HEK293 (cell line): ENCODE data around the gene PLD6.
A peak's percentile ranks its signal among the peaks of the same experiment; 100 is the strongest.

ENCODE experiments used
- CTCF ChIA-PET: fragments of 350-600 bp; formaldehyde crosslinking; extraction: SDS; loops from one replicate; lab custom pipeline; 2021; ENCODE audit warnings: antibody characterized with exemption; lab: Yijun Ruan, JAX
- POLR2A ChIA-PET: fragments of 300-600 bp; formaldehyde crosslinking; extraction: SDS; loops from one replicate; lab custom pipeline; 2020; ENCODE audit warnings: antibody characterized with exemption, inconsistent platforms; lab: Yijun Ruan, JAX
- H3K27ac ChIP-seq: fragments of 200-500 bp; sonication (Bioruptor generic); 2 replicates; pipeline ENCODE4 v1.5.1; 2014; ENCODE audit warnings: low read depth, low read length, control low read depth, inconsistent platforms; ENCODE audit errors: extremely low read depth
- H3K36me3 ChIP-seq, 2 experiments: fragments of 200-500 bp in 1 of 2; sonication (Bioruptor generic) in 1 of 2; 1 replicate in 1 of 2; 2 replicates in 1 of 2; pipeline ENCODE4 v1.5.1; 2014 to 2017; ENCODE audit warnings: inconsistent platforms in 2 of 2, low read length in 2 of 2; ENCODE audit not compliant: control insufficient read depth in 2 of 2, insufficient read depth in 1 of 2
- H3K4me1 ChIP-seq: fragments of 200-500 bp; sonication (Bioruptor generic); 2 replicates; pipeline ENCODE4 v1.5.1; 2014; ENCODE audit warnings: mild to moderate bottlenecking, low read length, inconsistent platforms; ENCODE audit not compliant: control insufficient read depth, insufficient read depth
- H3K4me3 ChIP-seq: 2 replicates; pipeline ENCODE4 v1.5.1; 2011; ENCODE audit warnings: low read depth, mild to moderate bottlenecking, control low read depth, low read length, moderate library complexity
- H3K9me3 ChIP-seq: fragments of 200-500 bp; sonication (Bioruptor generic); 2 replicates; pipeline ENCODE4 v1.5.1; 2014; ENCODE audit warnings: low read depth, low read length, inconsistent platforms; ENCODE audit not compliant: control insufficient read depth, insufficient read depth
- GLIS1 ChIP-seq: fragments of 450-650 bp; formaldehyde crosslinking; IDR thresholded peaks from 2 replicates; pipeline ENCODE4 v1.5.1; 2016; ENCODE audit warnings: missing biosample characterization, missing genetic modification characterization
- PATZ1 ChIP-seq: fragments of 450-650 bp; formaldehyde crosslinking; IDR thresholded peaks from 2 replicates; pipeline ENCODE4 v1.5.1; 2016; ENCODE audit warnings: missing biosample characterization, missing genetic modification characterization
- PRDM10 ChIP-seq: fragments of 450-650 bp; formaldehyde crosslinking; IDR thresholded peaks from 2 replicates; pipeline ENCODE4 v1.5.1; 2016; ENCODE audit warnings: missing biosample characterization, missing genetic modification characterization
- ZBTB11 ChIP-seq: fragments of 450-650 bp; formaldehyde crosslinking; conservative IDR thresholded peaks from 2 replicates; pipeline ENCODE4 v1.5.1; 2016; ENCODE audit warnings: low read depth, missing biosample characterization, missing genetic modification characterization
- ZBTB21 ChIP-seq: fragments of 450-650 bp; formaldehyde crosslinking; IDR thresholded peaks from 2 replicates; pipeline ENCODE4 v1.5.1; 2017; ENCODE audit warnings: missing biosample characterization, missing genetic modification characterization
- ZBTB7A ChIP-seq: fragments of 450-650 bp; formaldehyde crosslinking; IDR thresholded peaks from 2 replicates; pipeline ENCODE4 v1.5.1; 2016; ENCODE audit warnings: low read depth, missing biosample characterization, missing genetic modification characterization
- ZEB2 ChIP-seq: fragments of 450-650 bp; formaldehyde crosslinking; IDR thresholded peaks from 2 replicates; pipeline ENCODE4 v1.5.1; 2016; ENCODE audit warnings: missing biosample characterization, missing genetic modification characterization
- ZIC2 ChIP-seq: fragments of 450-650 bp; formaldehyde crosslinking; IDR thresholded peaks from 2 replicates; pipeline ENCODE4 v1.5.1; 2016; ENCODE audit warnings: missing biosample characterization, missing genetic modification characterization
- ZNF239 ChIP-seq: fragments of 450-650 bp; formaldehyde crosslinking; IDR thresholded peaks from 2 replicates; pipeline ENCODE4 v1.5.1; 2016; ENCODE audit warnings: missing biosample characterization, missing genetic modification characterization
- ZNF292 ChIP-seq: fragments of 450-650 bp; formaldehyde crosslinking; IDR thresholded peaks from 2 replicates; pipeline ENCODE4 v1.5.1; 2016; ENCODE audit warnings: low read depth, missing biosample characterization, missing genetic modification characterization, borderline replicate concordance
- ZNF354C ChIP-seq: fragments of 450-650 bp; formaldehyde crosslinking; IDR thresholded peaks from 2 replicates; pipeline ENCODE4 v1.5.1; 2016; ENCODE audit warnings: missing biosample characterization, missing genetic modification characterization, low read depth, borderline replicate concordance
- ZNF521 ChIP-seq: fragments of 450-650 bp; formaldehyde crosslinking; IDR thresholded peaks from 2 replicates; pipeline ENCODE4 v1.5.1; 2017; ENCODE audit warnings: missing biosample characterization, mild to moderate bottlenecking, missing genetic modification characterization
- ZNF548 ChIP-seq: fragments of 450-650 bp; formaldehyde crosslinking; IDR thresholded peaks from 2 replicates; pipeline ENCODE4 v1.5.1; 2016; ENCODE audit warnings: missing biosample characterization, missing genetic modification characterization
- ZNF549 ChIP-seq: fragments of 450-650 bp; IDR thresholded peaks from 2 replicates; pipeline ENCODE4 v1.5.1; 2018; ENCODE audit warnings: missing biosample characterization, missing genetic modification characterization, mild to moderate bottlenecking, inconsistent platforms, moderate library complexity
- ZNF623 ChIP-seq: fragments of 450-650 bp; formaldehyde crosslinking; IDR thresholded peaks from 2 replicates; pipeline ENCODE4 v1.5.1; 2016; ENCODE audit warnings: missing biosample characterization, missing genetic modification characterization
- ZNF830 ChIP-seq: fragments of 450-650 bp; IDR thresholded peaks from 2 replicates; pipeline ENCODE4 v1.5.0; 2018; ENCODE audit warnings: missing biosample characterization, missing genetic modification characterization, low read depth, mild to moderate bottlenecking, moderate library complexity
- TF ChIP-seq, protein P1 (sequence below): fragments of 450-650 bp; formaldehyde crosslinking; IDR thresholded peaks from 2 replicates; pipeline ENCODE4 v1.5.1; 2016; ENCODE audit warnings: missing biosample characterization, missing genetic modification characterization, borderline replicate concordance
- TF ChIP-seq, protein P2 (sequence below): fragments of 450-650 bp; formaldehyde crosslinking; IDR thresholded peaks from 2 replicates; pipeline ENCODE4 v1.5.1; 2016; ENCODE audit warnings: missing biosample characterization, missing genetic modification characterization

PLD6 gene

GRCh38 chr17:17153071-17153470, 53.1 kb downstream of the PLD6 start:
- H3K9me3 ChIP-seq, result no peaks in the 10 kb centered on the region
- H3K36me3 ChIP-seq, result peaks cover 29 to 93% of the 10 kb centered on the region in 2 experiments
- no peak overlapping the region for H3K27ac ChIP-seq
- TF ChIP-seq, protein P1, sequence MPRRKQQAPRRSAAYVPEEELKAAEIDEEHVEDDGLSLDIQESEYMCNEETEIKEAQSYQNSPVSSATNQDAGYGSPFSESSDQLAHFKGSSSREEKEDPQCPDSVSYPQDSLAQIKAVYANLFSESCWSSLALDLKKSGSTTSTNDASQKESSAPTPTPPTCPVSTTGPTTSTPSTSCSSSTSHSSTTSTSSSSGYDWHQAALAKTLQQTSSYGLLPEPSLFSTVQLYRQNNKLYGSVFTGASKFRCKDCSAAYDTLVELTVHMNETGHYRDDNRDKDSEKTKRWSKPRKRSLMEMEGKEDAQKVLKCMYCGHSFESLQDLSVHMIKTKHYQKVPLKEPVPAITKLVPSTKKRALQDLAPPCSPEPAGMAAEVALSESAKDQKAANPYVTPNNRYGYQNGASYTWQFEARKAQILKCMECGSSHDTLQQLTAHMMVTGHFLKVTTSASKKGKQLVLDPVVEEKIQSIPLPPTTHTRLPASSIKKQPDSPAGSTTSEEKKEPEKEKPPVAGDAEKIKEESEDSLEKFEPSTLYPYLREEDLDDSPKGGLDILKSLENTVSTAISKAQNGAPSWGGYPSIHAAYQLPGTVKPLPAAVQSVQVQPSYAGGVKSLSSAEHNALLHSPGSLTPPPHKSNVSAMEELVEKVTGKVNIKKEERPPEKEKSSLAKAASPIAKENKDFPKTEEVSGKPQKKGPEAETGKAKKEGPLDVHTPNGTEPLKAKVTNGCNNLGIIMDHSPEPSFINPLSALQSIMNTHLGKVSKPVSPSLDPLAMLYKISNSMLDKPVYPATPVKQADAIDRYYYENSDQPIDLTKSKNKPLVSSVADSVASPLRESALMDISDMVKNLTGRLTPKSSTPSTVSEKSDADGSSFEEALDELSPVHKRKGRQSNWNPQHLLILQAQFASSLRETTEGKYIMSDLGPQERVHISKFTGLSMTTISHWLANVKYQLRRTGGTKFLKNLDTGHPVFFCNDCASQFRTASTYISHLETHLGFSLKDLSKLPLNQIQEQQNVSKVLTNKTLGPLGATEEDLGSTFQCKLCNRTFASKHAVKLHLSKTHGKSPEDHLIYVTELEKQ (tag by site-specific recombination), result no peak
- no peak for TF ChIP-seq ZNF548 (tag by site-specific recombination)
- no peak for TF ChIP-seq ZNF549 (tag by site-specific recombination)
- H3K4me1 ChIP-seq, result no peaks in the 10 kb centered on the region
- ChIA-PET CTCF (interaction anchor here (0.8 to 1.2 kb wide), 2 partner anchors 11 to 488 kb away, joined by 3 to 7 read pairs; no protein-coding TSS in a partner anchor), POLR2A (no interaction called here)
- H3K4me3 ChIP-seq, result no peak overlapping the region

DNA sequence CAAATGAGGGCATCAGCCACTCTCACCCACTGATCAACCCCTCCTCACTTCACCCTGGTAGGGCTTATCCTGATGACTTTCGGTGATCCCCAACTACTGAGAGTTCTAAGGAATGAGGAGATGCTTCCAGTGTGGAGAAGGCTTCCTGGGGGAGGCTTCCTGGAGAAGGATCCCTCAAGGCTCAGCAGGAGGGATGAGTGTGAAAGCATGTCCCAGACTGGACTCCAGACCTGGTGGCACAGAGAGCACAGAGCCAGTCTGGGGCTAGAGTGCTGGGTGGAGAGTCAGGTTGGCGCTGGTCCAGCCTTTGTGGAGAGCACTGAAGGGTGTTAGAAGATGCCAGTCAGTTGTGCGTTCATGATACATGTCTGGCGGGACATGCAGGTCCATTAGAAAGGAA, 53.7 kb downstream of the PLD6 start:
- no peaks in the 10 kb centered on the region for H3K4me1 ChIP-seq
- ChIA-PET CTCF (interaction anchor here (1.2 to 1.9 kb wide), 2 partner anchors 10 to 11 kb away, joined by 7 to 11 read pairs; no protein-coding TSS in a partner anchor), POLR2A (no interaction called here)
- peaks cover 35 to 94% of the 10 kb centered on the region in 2 experiments for H3K36me3 ChIP-seq
- no peaks in the 10 kb centered on the region for H3K9me3 ChIP-seq
- TF ChIP-seq GLIS1 (peak; percentile 45; the same call in 1 of the 2 replicates), ZNF292 (no peak), ZIC2 (peak; percentile 55)
- no peak overlapping the region for H3K4me3 ChIP-seq
- no peak overlapping the region for H3K27ac ChIP-seq

GRCh38 chr17:17151962-17152361, 54.2 kb downstream of the PLD6 start:
- CTCF ChIA-PET, result interaction anchor here (1.9 kb wide), 1 partner anchor 10 kb away, joined by 11 read pairs; no protein-coding TSS in a partner anchor
- Histone ChIP-seq H3K27ac (no peak overlapping the region), H3K36me3 (peaks cover 35 to 94% of the 10 kb centered on the region in 2 experiments), H3K4me1 (no peaks in the 10 kb centered on the region), H3K4me3 (no peak overlapping the region), H3K9me3 (no peaks in the 10 kb centered on the region)
- POLR2A ChIA-PET, result no interaction called here
- TF ChIP-seq ZBTB7A (tag by site-specific recombination) (no peak), ZBTB21 (tag by site-specific recombination) (no peak), ZBTB11 (tag by site-specific recombination) (no peak), PATZ1 (tag by site-specific recombination) (no peak), ZNF521 (no peak), ZEB2 (tag by site-specific recombination) (no peak), PRDM10 (no peak), ZNF830 (tag by site-specific recombination) (no peak), ZNF623 (tag by site-specific recombination) (no peak), ZNF239 (no peak), ZNF354C (tag by site-specific recombination) (no peak)
- TF ChIP-seq, protein P2, sequence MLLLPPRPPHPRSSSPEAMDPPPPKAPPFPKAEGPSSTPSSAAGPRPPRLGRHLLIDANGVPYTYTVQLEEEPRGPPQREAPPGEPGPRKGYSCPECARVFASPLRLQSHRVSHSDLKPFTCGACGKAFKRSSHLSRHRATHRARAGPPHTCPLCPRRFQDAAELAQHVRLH (tag by site-specific recombination), result no peak
